Amniotic epithelial cell (primary cell): ENCODE results near the gene SQSTM1.

ENCODE experiments used
- DNase-seq: peaks from one replicate; pipeline ENCODE4 v3.0.0-alpha.2; 2010; ENCODE audit warnings: low read depth

Gene SQSTM1

DNA sequence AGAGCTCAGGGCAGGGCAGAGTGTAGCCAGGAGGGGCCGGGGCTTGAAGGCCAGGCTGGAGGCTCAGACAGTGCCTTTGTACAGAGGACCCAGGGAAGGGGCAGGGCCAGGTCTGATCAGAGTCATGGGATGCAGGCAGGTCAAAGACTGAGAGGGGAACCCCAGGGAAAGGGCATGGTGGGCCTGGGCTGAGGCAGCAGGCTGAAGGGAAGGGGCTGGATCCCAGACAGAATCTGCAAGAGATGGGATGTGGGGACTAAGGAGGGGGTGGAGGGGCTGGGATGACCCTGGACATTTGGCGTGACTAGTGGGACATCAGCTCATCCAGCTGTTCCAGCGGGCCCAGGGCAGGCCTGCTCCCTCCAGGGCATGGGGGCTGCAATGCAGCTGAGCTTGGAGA, 53.4 kb downstream of the SQSTM1 start:
- no peak for DNase-seq

DNA sequence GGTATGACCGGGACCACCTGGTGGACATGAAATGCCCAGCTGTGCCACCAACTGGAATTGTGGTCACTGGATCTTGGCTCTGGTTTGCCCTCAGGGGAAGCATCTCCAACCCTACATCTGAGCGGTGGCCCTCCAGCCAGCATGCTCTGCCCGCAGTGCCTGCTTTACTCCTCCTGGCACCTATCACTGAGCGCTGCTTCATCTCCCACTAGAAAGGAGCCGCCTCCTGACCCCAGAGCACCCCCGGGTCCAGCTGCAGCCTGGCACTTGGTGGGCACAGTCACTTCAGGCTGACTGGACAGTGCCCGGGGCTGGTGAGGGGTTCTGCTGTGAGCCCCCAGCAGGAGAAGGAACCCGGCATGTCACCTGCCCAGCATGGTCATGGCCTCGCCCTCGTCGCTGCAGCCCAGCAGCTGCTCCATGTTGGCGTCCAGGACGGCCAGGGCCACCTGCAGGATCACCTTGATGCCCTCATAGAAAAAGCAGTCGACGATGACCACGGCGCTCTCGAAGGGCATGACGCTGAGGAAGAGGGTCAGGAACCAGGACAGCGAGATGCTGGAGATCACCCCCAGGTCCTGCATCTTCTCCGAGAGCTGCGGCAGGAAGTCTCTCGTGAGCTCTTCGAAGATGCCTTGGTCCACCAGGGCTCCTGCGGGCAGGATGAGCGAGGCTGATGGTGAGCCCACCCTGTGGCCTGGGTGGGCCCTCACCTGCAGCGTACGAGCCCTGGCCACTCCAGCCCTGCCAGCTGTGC, 54.0 kb downstream of the SQSTM1 start:
- no peak for DNase-seq

GRCh38 chr5:179875741-179876609, 55.3 kb downstream of the SQSTM1 start:
- no peak for DNase-seq

GRCh38 chr5:179876610-179876952, 55.9 kb downstream of the SQSTM1 start:
- no peak for DNase-seq

- no peak for DNase-seq
Measured at GRCh38 chr5:179878222-179879002, 57.7 kb downstream of the SQSTM1 start.

DNA sequence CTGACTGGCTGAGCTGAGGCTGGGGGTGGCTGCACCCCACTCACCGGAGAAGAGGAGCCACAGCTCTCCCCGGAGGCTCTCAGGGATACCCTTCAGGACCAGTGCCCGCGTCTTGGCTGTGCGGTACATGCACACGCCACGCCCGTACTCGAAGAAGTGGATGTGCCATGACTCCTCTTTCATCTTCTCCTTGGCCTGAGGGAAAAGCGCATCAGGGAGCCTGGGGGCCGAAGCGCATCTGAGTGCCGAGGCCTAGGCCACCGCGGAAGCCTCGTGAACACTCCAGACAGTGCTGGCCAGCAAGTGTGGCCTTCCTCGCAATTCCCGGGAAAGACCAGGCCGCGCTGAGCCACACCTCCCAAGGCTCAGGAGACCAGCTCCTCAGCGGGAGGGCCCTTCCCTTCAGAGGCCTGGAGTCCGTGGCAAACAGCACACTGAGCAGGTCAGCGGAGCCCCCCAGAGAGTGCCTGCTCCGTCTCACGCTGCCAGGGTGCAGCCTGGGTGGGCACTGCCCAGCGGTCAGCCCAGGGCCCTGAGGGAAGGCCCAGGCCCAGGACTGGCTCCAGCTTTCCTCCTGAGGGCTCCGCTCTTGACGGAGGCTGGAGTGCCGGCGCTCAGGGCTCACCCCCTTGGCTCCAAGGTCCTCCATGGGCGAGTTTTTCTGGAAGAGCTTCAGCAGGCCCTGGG, 58.4 kb downstream of the SQSTM1 start:
- DNase-seq: no peak

- DNase-seq: no peak
Measured at GRCh38 chr5:179879690-179880010, 58.9 kb downstream of the SQSTM1 start.

DNA sequence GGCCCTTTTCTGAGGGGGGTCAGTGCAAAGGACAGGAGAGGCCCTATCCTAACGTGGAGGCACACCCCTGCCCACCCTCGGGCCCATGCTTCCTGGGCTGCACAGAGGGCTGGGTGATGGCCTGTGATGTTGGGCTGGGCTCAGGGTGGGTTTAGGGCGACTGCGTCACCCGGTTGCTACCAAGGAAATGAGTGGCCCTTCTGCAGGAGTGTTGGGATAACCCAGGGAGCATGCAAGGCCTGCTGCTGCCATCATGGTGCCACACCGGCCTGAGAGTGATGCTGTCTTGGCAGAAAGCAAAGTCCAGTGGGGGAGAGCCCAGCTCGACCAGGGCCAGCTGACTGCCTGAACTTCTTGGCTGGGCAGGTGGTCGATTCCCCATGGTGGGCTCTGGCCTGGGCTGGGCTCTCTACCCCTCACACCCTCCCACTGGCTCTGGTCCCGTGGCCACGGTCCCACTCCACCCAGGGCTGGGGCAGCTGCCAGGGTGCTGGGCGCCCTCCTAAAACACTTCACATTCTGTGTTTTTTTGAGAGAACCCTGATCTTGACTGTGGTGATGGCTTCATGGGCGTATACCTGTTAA, 59.5 kb downstream of the SQSTM1 start:
- DNase-seq: no peak

DNA sequence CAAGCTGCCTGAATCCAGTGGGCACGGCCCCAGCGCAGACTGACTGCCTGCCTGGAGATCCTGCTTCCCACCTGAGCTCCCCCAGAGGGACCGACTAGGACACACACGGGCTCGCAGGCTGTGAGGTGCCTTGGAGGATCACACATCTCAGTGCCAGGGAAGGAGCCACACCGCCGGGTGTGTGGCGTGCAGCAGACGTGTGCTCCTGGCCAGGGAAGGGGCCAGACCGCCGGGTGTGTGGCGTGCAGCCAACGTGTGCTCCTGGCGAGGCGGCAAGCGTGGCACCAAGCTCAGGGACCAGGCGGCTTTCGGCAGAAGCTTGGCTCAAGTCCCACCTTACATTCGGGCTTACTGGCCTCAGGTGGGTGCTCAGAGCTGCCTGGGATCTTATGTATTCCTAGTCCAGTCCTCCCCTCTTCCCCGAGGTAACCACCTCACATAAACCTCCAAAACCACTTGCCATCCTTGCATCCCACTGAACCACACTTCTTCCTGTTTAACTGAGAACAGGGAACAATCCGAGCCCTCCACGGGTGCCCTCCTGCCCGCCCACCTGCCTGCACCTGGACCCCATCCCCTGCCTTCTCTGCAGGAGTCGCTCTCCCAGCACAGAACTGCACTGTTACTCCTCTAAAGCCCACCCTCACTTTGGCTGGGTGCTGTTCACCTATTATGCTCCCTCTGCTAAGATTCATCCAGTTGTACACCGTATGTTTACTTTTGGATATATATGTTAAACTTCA, 60.3 kb downstream of the SQSTM1 start:
- DNase-seq: no peak

- DNase-seq: no peak
Measured at GRCh38 chr5:179882338-179882737, 61.6 kb downstream of the SQSTM1 start.

DNA sequence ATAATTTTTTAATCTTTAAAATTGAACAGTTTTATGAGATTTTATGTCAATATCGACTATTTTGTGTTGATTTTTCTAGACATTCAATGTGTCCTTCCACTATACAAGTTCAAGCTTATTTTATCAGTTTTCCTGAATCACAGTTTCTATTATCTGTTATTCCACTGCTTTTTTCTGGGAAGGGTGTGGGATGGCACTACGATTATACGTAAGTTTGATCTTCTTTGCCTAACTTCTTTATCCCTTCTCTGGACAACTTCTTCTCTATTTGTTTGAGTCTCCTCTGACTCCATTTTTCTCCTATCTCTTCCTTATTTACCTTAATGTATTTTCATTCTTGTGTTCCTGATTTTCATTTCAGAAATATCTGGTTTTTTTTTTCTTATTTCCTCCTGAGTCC, 62.5 kb downstream of the SQSTM1 start:
- no peak for DNase-seq

- no peak for DNase-seq
Measured at GRCh38 chr5:179885491-179886090, 64.9 kb downstream of the SQSTM1 start.

- DNase-seq: no peak
Measured at GRCh38 chr5:179886190-179886911, 65.6 kb downstream of the SQSTM1 start.

DNA sequence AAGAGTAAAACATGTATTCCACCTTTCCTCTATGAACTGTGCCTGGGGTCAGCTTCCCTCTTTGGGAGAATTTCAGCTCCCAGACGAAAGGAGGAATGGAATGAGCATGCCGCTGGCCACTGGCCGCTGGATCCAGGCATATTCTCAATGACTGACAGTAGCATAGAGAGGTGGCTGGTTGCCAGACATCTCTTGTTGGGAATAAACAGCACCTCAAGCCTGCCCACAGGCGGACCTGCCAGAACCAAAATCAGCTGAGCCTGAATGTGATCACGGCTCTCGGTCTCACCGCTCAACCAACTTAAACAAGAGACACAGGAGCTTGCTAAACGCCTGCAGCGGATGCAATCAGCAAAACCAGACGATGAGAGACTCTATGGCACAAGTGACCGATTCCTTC, 66.4 kb downstream of the SQSTM1 start:
- no peak for DNase-seq
